Measurements from ENCODE around the gene GANC.
"Not testable (repeated sequence)": the region's sequence is repeated elsewhere in the genome, so short reads cannot be mapped to it uniquely, and the experiment has no call there.

The GANC gene

GRCh38 chr15:42285034-42285433 is 12.0 kb downstream of the GANC start:
- no peak for DNase-seq

GRCh38 chr15:42286445-42287029 is 13.5 kb downstream of the GANC start:
- no peak for DNase-seq

- DNase-seq: peak; percentile 1
Measured at GRCh38 chr15:42287931-42288330, 14.9 kb downstream of the GANC start.

- no peak for DNase-seq
Measured at GRCh38 chr15:42289166-42289565, 16.2 kb downstream of the GANC start.

GRCh38 chr15:42301004-42301403 is 28.0 kb downstream of the GANC start:
- DNase-seq: not testable (repeated sequence)

- DNase-seq: no peak
Measured at GRCh38 chr15:42306681-42307080, 33.7 kb downstream of the GANC start.

- DNase-seq: no peak
Measured at GRCh38 chr15:42313463-42313862, 40.5 kb downstream of the GANC start.

GRCh38 chr15:42314818-42315217 is 41.8 kb downstream of the GANC start:
- DNase-seq: no peak

- no peak for DNase-seq
Measured at GRCh38 chr15:42315521-42315920, 42.5 kb downstream of the GANC start.

- not testable (repeated sequence) for DNase-seq
Measured at GRCh38 chr15:42316282-42316805, 43.3 kb downstream of the GANC start.

GRCh38 chr15:42319206-42319605 is 46.2 kb downstream of the GANC start:
- no peak for DNase-seq

GRCh38 chr15:42324308-42324707 is 51.3 kb downstream of the GANC start:
- DNase-seq: no peak

GRCh38 chr15:42329161-42329560 is 56.2 kb downstream of the GANC start:
- no peak for DNase-seq

GRCh38 chr15:42329992-42330391 is 57.0 kb downstream of the GANC start:
- DNase-seq: no peak

- no peak for DNase-seq
Measured at GRCh38 chr15:42331235-42331634, 58.2 kb downstream of the GANC start.

- DNase-seq: no peak
Measured at GRCh38 chr15:42332331-42332730, 59.3 kb downstream of the GANC start.

GRCh38 chr15:42335074-42335473 is 62.1 kb downstream of the GANC start:
- DNase-seq: no peak

- not testable (repeated sequence) for DNase-seq
Measured at GRCh38 chr15:42336650-42337049, 63.6 kb downstream of the GANC start.

- DNase-seq: not testable (repeated sequence)
Measured at GRCh38 chr15:42337104-42337503, 64.1 kb downstream of the GANC start.

- no peak for DNase-seq
Measured at GRCh38 chr15:42338500-42338899, 65.5 kb downstream of the GANC start.

- DNase-seq: no peak
Measured at GRCh38 chr15:42343596-42344232, 70.7 kb downstream of the GANC start.

GRCh38 chr15:42344763-42345162 is 71.8 kb downstream of the GANC start:
- DNase-seq: no peak

GRCh38 chr15:42345504-42345903 is 72.5 kb downstream of the GANC start:
- DNase-seq: no peak

GRCh38 chr15:42348083-42348482 is 75.1 kb downstream of the GANC start:
- no peak for DNase-seq

GRCh38 chr15:42349186-42349585 is 76.2 kb downstream of the GANC start:
- no peak for DNase-seq

Data from NCI-H2227 treated with DMSO at 0.1 percent for 48 hours (cell line).